ENCODE data around the gene SNX25. TPM values are rescaled to one million over a fixed set of nuclear protein-coding genes. Genes with fewer than 3 reads are reported as not detected.

SNX25 gene
- polyA plus RNA-seq, 1 donor (not counting 4 experiments of a cell fraction or from before 2014, with no cell fraction given) = 5.0 TPM

DNA sequence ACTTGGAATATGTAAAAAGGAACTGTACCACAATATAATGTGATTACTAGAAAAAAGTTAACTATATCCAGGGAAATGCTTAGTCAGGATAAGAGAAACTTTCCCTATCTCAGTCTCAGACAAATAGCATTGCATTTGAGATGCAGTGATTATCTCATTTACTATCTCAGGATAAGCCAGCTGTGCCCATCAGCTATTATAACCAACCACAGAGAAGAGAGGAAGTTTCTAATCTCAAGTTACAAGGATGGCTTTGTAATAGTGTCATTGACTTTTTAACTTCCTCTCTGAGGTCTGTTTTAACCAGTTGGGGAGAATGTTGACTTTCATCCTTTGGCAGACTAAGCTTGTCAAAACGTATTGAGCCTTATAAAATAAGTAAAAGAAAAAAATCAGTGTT, 56.5 kb downstream of the SNX25 start:
- Histone ChIP-seq H3K9me3 (ENCODE audit: control insufficient read depth, low read depth, low read length) (no peaks in the 10 kb centered on the region), H3K4me2 (ENCODE audit: control insufficient read depth, extremely low read depth, insufficient read depth, low read depth, low read length) (no peak overlapping the region), H3K27ac (ENCODE audit: control insufficient read depth, insufficient read depth, low read length) (no peak overlapping the region), H4K20me1 (ENCODE audit: control insufficient read depth, extremely low read depth, insufficient read depth, low read length) (no peaks in the 10 kb centered on the region), H3K27me3 (ENCODE audit: control insufficient read depth, extremely low read depth, insufficient read depth, low read length) (no peaks in the 10 kb centered on the region), H3K36me3 (ENCODE audit: control insufficient read depth in 2 of 2, extremely low read depth in 1 of 2, insufficient read depth in 2 of 2, low read length in 2 of 2) (no peaks in the 10 kb centered on the region), H3K9ac (ENCODE audit: control insufficient read depth, extremely low read depth, insufficient read depth, low read length) (no peak overlapping the region), H3K9me1 (ENCODE audit: control insufficient read depth, extremely low read depth, insufficient read depth, low read length) (no peaks in the 10 kb centered on the region), H3K4me1 (ENCODE audit: control insufficient read depth, extremely low read depth, insufficient read depth, low read length) (no peaks in the 10 kb centered on the region), H3K79me2 (ENCODE audit: control insufficient read depth, insufficient read depth, low read length) (no peaks in the 10 kb centered on the region), H2AFZ (ENCODE audit: control insufficient read depth, low read length) (no peak overlapping the region), H3K4me3 (ENCODE audit: control insufficient read depth in 2 of 3, extremely low read depth in 1 of 3, insufficient read depth in 2 of 3, low read depth in 1 of 3, low read length in 3 of 3) (no peak overlapping the region)
- FAIRE-seq (no peak), DNase-seq (ENCODE audit: low read depth, low spot score) (no peak)
- TF ChIP-seq, protein P1, sequence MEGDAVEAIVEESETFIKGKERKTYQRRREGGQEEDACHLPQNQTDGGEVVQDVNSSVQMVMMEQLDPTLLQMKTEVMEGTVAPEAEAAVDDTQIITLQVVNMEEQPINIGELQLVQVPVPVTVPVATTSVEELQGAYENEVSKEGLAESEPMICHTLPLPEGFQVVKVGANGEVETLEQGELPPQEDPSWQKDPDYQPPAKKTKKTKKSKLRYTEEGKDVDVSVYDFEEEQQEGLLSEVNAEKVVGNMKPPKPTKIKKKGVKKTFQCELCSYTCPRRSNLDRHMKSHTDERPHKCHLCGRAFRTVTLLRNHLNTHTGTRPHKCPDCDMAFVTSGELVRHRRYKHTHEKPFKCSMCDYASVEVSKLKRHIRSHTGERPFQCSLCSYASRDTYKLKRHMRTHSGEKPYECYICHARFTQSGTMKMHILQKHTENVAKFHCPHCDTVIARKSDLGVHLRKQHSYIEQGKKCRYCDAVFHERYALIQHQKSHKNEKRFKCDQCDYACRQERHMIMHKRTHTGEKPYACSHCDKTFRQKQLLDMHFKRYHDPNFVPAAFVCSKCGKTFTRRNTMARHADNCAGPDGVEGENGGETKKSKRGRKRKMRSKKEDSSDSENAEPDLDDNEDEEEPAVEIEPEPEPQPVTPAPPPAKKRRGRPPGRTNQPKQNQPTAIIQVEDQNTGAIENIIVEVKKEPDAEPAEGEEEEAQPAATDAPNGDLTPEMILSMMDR (optimal IDR thresholded peaks at IDR 0.05 in 1 of 3, IDR thresholded peaks at IDR 0.05 in 1 of 3, conservative IDR thresholded peaks at IDR 0.05 in 1 of 3; ENCODE audit: extremely low read depth in 1 of 3, insufficient read depth in 2 of 3, low read length in 3 of 3) = no peak
- TF ChIP-seq EZH2 (IDR thresholded peaks at IDR 0.05; ENCODE audit: low read length) = no peak
- dilution Hi-C loops (cut with MboI; ENCODE audit: extremely low pct_ligation_motif_present, low sequenced_read_pairs) = no loop called here

DNA sequence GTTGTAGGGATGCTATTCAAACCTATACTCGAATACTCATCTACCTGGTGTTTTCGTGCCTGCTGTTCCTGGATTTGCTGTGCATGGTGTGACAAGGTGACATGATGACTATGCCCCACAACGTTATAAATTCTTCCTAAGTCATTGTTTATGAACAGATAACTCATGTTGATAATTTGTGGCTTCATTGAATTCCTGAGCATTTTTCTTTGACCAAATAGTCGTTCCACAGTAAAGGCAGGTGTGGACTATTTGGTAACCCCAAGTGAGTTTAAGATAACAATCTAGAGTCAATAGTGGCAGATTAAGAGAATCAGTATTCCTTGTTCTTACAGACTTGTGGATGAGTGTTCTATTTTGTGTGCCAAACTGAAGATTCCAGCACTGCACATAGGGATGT, 59.9 kb downstream of the SNX25 start:
- no peaks in the 10 kb centered on the region for H3K9me1 ChIP-seq (ENCODE audit: control insufficient read depth, extremely low read depth, insufficient read depth, low read length)
- no peaks in the 10 kb centered on the region for H3K4me1 ChIP-seq (ENCODE audit: control insufficient read depth, extremely low read depth, insufficient read depth, low read length)
- no peak for TF ChIP-seq EZH2 (IDR thresholded peaks at IDR 0.05; ENCODE audit: low read length)
- TF ChIP-seq, protein P1 (optimal IDR thresholded peaks at IDR 0.05 in 1 of 3, IDR thresholded peaks at IDR 0.05 in 1 of 3, conservative IDR thresholded peaks at IDR 0.05 in 1 of 3; ENCODE audit: extremely low read depth in 1 of 3, insufficient read depth in 2 of 3, low read length in 3 of 3) = no peak
- no peak overlapping the region for H3K9ac ChIP-seq (ENCODE audit: control insufficient read depth, extremely low read depth, insufficient read depth, low read length)
- no peaks in the 10 kb centered on the region for H3K9me3 ChIP-seq (ENCODE audit: control insufficient read depth, low read depth, low read length)
- no peaks in the 10 kb centered on the region for H3K36me3 ChIP-seq (ENCODE audit: control insufficient read depth in 2 of 2, extremely low read depth in 1 of 2, insufficient read depth in 2 of 2, low read length in 2 of 2)
- no peak overlapping the region for H3K4me2 ChIP-seq (ENCODE audit: control insufficient read depth, extremely low read depth, insufficient read depth, low read depth, low read length)
- no peak overlapping the region for H3K4me3 ChIP-seq (ENCODE audit: control insufficient read depth in 2 of 3, extremely low read depth in 1 of 3, insufficient read depth in 2 of 3, low read depth in 1 of 3, low read length in 3 of 3)
- no peaks in the 10 kb centered on the region for H3K27me3 ChIP-seq (ENCODE audit: control insufficient read depth, extremely low read depth, insufficient read depth, low read length)
- no peaks in the 10 kb centered on the region for H4K20me1 ChIP-seq (ENCODE audit: control insufficient read depth, extremely low read depth, insufficient read depth, low read length)
- dilution Hi-C loops (cut with MboI; ENCODE audit: extremely low pct_ligation_motif_present, low sequenced_read_pairs) = no loop called here
- H3K27ac ChIP-seq (ENCODE audit: control insufficient read depth, insufficient read depth, low read length) = no peak overlapping the region
- no peak for FAIRE-seq
- H2AFZ ChIP-seq (ENCODE audit: control insufficient read depth, low read length) = no peak overlapping the region
- no peak for DNase-seq (ENCODE audit: low read depth, low spot score)
- no peaks in the 10 kb centered on the region for H3K79me2 ChIP-seq (ENCODE audit: control insufficient read depth, insufficient read depth, low read length)
